HL-60 (cell line): Measurements from ENCODE around the gene AVEN.
A peak's percentile ranks its signal among the peaks of the same experiment; 100 is the strongest.

Experiments used
- DNase-seq, 2 experiments: peaks; one replicate each; pipeline ENCODE4 v3.0.0-alpha.2; 2010 to 2020; ENCODE audit warnings: low read depth in 1 of 2, low spot score in 1 of 2
- H3K27ac ChIP-seq: fragments of 250-450 bp; sonication (Bioruptor Pico); replicated peaks from 2 replicates; pipeline ENCODE4 v1.5.1; 2020; ENCODE audit warnings: mild to moderate bottlenecking, moderate library complexity
- H3K27me3 ChIP-seq: fragments of 250-450 bp; sonication (Bioruptor Pico); 2 replicates; pipeline ENCODE4 v1.5.1; 2021; ENCODE audit warnings: mild to moderate bottlenecking, moderate library complexity; ENCODE audit not compliant: insufficient read depth, poor library complexity, severe bottlenecking
- H3K4me3 ChIP-seq: replicated peaks from 2 replicates; pipeline ENCODE4 v1.5.1; 2011; ENCODE audit warnings: mild to moderate bottlenecking, control low read depth, low read length; ENCODE audit not compliant: insufficient read depth
- CTCF ChIP-seq: IDR thresholded peaks from one replicate; pipeline ENCODE4 v1.5.1; 2011; ENCODE audit warnings: low read length, control low read depth, inconsistent platforms; ENCODE audit not compliant: insufficient read depth
- GABPA ChIP-seq: IDR thresholded peaks from 2 replicates; pipeline ENCODE4 v1.6.1; 2012; ENCODE audit warnings: low read depth
- POLR2AphosphoS5 ChIP-seq: IDR thresholded peaks from 2 replicates; pipeline ENCODE4 v1.6.1; 2012; ENCODE audit warnings: low read depth
- REST ChIP-seq: IDR thresholded peaks from 2 replicates; pipeline ENCODE4 v1.6.1; 2012; ENCODE audit warnings: low read depth; ENCODE audit not compliant: insufficient replicate concordance
- SPI1 ChIP-seq: IDR thresholded peaks from 2 replicates; pipeline ENCODE4 v1.6.1; 2012; ENCODE audit warnings: low read depth, mild to moderate bottlenecking, borderline replicate concordance

The AVEN gene

GRCh38 chr15:33963831-33964664, 75.0 kb downstream of the AVEN start:
- no peaks in the 10 kb centered on the region for H3K27me3 ChIP-seq
- peak in 1 of 2 experiments; percentile 6 for DNase-seq
- H3K4me3 ChIP-seq, result no peak overlapping the region
- H3K27ac ChIP-seq, result no peak overlapping the region
- TF ChIP-seq POLR2AphosphoS5 (no peak), CTCF (peak; percentile 35)

GRCh38 chr15:33960549-33960935, 78.5 kb downstream of the AVEN start:
- H3K27me3 ChIP-seq, result no peaks in the 10 kb centered on the region
- DNase-seq, result no peak
- TF ChIP-seq CTCF (no peak), REST (no peak), GABPA (no peak), POLR2AphosphoS5 (no peak), SPI1 (no peak)
- H3K4me3 ChIP-seq, result no peak overlapping the region
- no peak overlapping the region for H3K27ac ChIP-seq

- TF ChIP-seq SPI1 (peak; percentile 70; the same call in 1 of the 2 replicates), REST (no peak)
- Histone ChIP-seq H3K27me3 (no peaks in the 10 kb centered on the region), H3K27ac (no peak overlapping the region), H3K4me3 (no peak overlapping the region)
- peak in 1 of 2 experiments; percentile 16 for DNase-seq
These were observed 79.0 kb downstream of the AVEN start for GRCh38 chr15:33959844-33960548.

- no peaks in the 10 kb centered on the region for H3K27me3 ChIP-seq
- TF ChIP-seq GABPA, result no peak
- TF ChIP-seq CTCF, result no peak
- no peak for TF ChIP-seq POLR2AphosphoS5
- TF ChIP-seq REST, result no peak
- TF ChIP-seq SPI1, result no peak
- no peak overlapping the region for H3K4me3 ChIP-seq
- no peak overlapping the region for H3K27ac ChIP-seq
- no peak for DNase-seq
These were observed 82.6 kb downstream of the AVEN start for GRCh38 chr15:33956397-33956796.
